GM21529 (cell line): ENCODE measurements around the gene ADD2.
"Not testable (repeated sequence)": the region's sequence is repeated elsewhere in the genome, so short reads cannot be mapped to it uniquely, and the experiment has no call there.

Experiments
- ATAC-seq: cut with Tn5 transposase; IDR thresholded peaks from one replicate; pipeline ENCODE4 v1.9.1; 2021; ENCODE audit not compliant: unreplicated experiment

ADD2 gene

DNA sequence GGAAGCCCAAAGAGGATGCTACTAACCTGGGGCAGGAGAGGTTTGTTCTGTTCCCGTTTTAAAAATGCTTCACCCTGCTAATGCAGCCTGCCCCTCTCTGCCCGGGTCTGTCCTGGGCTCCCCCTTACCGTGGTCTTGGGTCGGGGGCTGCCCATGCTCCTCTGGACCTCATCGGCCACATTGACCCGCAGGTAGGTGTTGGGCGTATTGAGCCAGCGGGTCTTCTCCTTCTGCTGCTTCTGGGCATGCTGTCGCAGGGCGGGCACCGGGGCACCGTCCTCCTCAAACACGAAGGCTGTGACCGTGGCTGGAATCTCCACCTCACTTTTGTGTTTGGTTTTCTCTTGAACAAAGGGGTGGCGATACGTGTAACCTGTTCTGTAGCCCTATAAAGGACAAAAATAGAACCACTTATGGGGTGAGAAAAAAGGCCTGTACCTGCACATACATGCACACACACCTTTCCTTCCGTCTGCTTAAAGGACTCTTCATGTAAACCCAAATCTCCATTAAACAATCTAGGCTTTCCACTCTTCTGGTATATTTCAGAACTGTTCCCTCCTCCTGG lies 89.3 kb downstream of the ADD2 start:
- no peak for ATAC-seq

DNA sequence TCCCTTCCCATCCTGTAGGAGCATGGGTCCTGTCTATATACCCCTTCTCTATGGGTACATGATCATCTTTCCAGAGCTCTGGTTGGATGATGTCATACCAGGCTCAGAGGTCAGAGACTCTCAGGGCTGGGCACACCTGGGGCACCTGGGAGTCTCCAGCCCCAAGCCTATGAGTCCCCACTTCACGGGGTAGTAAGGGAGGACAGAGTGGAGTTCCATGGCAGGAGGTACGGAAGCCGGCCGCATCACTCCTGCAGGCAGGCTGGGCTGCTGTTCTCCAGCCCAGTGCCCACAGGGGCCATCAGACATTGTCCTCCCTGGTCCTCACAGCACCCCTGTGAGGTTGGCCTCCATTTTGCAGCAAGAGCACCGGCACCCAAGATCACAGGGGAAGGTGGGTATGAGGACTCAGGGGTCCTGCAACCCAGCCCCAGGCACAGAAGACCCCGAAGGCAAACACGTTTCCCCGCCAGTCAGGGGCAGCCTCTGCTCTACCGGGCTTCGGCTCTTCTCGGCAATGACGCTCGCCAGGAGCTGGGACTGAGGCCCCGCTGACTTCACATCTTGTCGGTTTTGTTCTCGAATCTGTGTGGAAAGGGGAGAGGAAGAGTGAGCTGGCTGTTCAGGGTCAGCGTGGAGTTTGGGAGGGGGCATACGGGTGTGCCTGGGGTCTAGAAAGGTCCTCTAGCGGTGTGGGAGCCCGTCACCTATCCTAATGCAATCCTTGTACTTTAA lies 91.5 kb downstream of the ADD2 start:
- ATAC-seq, result no peak

DNA sequence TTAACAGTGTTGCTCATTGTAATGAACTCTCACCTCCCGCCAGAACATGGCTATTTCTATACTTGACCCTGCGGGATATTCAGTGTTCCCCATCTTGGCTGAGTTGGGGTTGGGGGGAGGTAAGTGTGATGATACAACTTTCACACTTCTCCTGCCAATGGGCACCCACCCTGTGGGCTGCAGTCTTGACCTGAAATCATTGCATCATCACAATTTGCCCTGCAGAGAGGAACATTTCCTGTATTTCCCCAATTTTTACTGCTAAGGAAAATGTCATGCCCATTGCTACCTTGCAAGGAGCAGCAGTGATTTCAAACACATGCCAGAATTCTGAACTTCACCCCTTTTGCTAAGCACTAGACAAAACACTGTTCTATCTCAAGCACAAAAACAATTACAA lies 92.1 kb downstream of the ADD2 start:
- ATAC-seq, result no peak

DNA sequence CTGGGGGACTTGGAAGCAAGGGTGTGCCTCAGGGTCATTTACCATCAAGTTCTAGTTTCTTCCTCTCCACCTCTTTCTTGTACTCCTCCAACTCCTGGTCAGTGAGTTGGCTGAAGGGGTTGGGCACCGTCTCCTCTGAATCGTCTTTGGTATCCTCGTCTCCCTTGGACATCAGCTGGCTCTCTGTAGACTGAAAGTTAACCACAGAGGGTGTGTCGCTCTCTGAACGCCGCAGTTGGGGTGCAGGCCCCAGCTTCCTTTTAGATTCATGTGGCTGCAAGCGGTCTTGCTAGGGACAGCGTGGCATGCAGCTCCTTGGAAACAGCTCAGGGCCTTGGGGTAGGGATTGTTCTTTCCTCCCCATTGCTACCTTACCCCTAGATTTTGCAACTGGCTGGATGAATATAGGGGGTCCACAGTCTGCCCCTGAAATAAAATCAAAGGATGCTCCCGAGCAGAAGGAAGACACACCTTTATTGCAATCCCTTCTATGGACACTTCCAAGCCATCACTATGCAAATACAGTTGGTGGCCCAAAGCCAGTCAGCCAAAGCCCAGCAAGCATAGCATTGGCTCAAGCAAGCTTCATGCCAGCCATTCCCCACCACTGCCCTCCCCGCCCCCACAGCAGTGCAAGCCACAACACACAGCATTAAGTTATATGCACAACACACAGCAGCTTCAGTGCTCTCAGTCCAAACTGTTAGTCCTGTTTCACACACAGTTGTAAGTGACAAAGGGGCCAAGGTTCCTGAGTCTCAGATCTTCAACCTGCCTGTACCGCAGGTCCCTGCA lies 93.2 kb downstream of the ADD2 start:
- ATAC-seq, result no peak

DNA sequence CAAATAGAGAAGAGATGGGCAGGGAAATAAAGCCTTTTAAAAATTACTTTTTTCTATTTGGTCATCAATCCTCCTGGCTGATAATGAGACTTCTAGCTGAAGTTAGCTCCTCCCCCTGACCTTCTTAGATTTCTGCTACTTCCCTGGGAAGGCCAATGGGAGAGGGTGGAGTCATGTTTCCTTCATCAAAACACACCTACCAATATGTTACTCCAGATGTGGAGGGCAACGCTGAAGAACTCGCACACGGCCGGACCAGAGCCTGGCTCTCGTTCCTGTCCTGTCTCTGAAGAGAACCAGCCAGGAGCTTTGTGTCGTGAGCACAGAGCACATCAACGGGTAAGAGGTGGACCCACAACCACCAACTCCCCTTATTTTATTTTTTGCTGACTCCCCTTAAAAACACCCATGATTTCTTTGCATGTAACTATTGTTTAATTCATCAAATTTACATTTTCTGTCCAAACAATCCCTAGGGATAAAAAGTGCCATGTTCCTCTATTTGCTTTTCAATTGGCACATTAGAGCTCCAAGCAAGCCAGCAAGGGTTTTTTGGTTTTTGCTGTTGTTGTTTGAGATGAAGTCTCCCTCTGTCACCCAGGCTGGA lies 94.9 kb downstream of the ADD2 start:
- no peak for ATAC-seq

DNA sequence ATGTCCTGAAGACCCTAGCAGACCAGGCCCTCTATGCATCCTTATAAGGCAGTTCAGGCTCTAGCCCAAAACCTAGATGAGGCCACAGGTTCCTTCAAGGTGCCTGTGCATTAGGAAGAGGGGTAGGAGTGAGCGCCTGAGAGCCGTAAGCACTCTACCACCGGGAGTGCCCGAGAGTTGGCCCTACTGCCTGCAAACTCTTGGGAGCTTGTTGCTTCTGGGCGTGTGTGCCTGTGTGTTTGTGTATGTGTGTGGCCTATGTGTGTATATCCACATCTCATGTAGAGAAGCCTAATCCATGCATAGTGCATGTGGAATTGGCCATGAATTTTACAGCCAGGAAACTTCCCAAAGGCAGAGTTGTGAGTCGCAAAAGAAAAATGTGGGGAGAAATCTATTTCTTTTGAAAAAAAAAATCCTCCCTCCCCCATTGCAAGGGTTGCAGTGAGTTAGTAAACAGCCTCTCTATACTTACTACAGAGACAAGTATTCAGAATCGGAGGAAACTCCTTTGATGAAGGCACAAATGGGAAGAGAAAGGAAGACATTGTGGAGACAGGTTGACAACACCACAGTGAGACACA lies 96.8 kb downstream of the ADD2 start:
- no peak for ATAC-seq

- no peak for ATAC-seq
Measured at GRCh38 chr2:70670626-70671025, 97.4 kb downstream of the ADD2 start.

- ATAC-seq, result no peak
Measured at GRCh38 chr2:70670202-70670601, 97.8 kb downstream of the ADD2 start.

DNA sequence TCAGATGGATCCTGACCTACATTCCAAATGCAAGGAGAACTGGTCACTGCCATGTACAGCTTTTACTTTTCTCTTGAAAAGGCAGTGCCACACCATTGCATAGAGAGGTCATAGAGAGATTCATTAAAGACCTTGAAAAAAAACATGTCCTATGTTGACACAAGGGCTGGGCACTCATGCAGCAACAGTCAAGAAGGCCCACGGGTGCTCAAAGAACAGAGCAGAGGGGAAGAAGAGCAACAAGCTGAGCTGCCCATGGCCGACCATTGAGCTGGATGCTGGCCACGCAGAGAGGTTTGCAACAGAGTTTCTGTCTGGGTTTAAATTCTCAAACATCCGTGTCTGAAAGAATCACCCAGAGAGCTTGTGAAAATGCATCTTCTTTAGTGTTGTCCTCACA lies 99.1 kb downstream of the ADD2 start:
- no peak for ATAC-seq

- ATAC-seq, result no peak
Measured at GRCh38 chr2:70668432-70668831, 99.6 kb downstream of the ADD2 start.

- no peak for ATAC-seq
Measured at GRCh38 chr2:70664525-70664924, 103.5 kb downstream of the ADD2 start.

GRCh38 chr2:70663411-70663810 lies 104.6 kb downstream of the ADD2 start:
- no peak for ATAC-seq

DNA sequence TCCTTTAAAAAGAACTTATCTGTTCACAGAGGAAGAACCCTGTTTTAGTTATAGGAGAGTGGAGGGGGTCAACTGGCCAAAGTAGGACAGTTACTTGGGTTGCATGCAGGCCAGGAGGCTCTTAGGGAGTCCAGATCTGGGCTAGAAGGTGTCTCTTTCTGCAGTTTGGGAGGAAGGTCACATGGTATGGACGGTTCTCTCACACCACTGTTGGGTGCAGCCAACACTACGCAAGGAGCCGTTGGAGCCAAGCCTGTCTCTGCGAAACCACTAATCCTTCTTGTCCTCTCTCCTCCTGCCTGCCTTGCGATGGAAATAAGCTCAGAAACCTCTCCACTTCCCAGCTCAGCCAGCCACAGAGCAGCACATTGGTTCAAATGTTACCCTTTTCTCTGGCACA lies 108.4 kb downstream of the ADD2 start:
- no peak for ATAC-seq

GRCh38 chr2:70658476-70658875 lies 109.5 kb downstream of the ADD2 start:
- no peak for ATAC-seq

DNA sequence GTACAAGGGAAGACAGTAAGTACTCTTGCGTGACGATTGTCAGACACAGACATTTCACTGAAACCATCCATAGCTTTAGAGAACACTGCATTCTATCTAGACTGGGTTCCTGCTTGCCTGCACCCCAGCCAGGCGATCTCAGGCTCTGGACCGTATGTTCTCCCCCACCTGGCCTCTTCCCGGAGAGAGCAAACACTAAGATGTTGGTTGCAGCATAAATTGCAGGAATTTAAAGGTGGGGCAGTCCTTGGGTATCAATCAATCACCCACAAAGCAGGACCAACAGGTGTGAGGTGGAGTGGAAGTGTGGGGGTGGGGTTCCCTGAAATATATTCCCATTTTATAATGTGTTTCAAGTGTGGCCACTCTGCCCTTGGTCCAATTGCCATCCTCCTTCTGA lies 110.8 kb downstream of the ADD2 start:
- ATAC-seq, result no peak

- no peak for ATAC-seq
Measured at GRCh38 chr2:70656421-70657010, 111.5 kb downstream of the ADD2 start.

- no peak for ATAC-seq
Measured at GRCh38 chr2:70655786-70656185, 112.2 kb downstream of the ADD2 start.

- ATAC-seq, result not testable (repeated sequence)
Measured at GRCh38 chr2:70655211-70655610, 112.8 kb downstream of the ADD2 start.

- ATAC-seq, result no peak
Measured at GRCh38 chr2:70651727-70652126, 116.3 kb downstream of the ADD2 start.

GRCh38 chr2:70651014-70651413 lies 117.0 kb downstream of the ADD2 start:
- ATAC-seq, result no peak

DNA sequence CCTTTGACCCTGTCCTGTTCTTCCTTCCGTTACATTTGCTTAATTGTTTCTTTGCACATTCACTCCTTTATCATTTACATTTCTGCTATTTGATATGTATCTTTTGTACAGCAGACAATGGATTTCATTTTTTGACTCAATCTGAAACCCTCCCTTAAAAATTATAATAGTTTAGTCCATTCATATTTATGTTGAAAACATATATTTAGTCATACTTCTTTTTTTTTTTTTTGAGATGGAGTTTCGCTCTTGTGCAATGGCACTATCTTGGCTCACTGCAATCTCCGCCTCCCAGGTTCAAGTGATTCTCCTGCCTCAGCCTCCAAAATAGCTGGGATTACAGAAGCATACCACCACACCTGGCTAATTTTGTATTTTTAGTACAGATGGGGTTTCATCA lies 119.0 kb downstream of the ADD2 start:
- ATAC-seq, result no peak
